Measurements from ENCODE around the gene IVNS1ABP.
"Not testable (repeated sequence)": the region's sequence is repeated elsewhere in the genome, so short reads cannot be mapped to it uniquely, and the experiment has no call there.

IVNS1ABP gene

DNA sequence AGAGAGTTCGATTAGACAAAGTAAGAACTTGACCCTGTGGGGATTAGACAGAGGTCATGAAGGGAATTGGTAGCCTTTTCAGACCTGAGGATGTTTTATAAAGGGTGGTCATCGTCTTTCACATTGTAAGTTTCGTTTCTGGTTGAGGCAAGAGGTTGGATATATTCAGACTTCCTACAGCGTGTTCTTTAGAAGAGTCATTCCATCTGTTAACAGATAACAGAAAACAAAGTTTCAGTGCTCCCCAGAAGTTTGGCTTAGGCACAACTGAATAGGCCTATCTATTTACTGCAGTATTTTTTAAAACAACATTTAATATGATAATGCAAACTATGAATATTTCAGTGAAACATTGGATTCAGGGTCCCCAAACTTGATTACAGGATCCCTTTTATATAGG, 17.1 kb upstream of the IVNS1ABP start:
- no peak for DNase-seq (ENCODE audit: low read depth, low spot score)

DNA sequence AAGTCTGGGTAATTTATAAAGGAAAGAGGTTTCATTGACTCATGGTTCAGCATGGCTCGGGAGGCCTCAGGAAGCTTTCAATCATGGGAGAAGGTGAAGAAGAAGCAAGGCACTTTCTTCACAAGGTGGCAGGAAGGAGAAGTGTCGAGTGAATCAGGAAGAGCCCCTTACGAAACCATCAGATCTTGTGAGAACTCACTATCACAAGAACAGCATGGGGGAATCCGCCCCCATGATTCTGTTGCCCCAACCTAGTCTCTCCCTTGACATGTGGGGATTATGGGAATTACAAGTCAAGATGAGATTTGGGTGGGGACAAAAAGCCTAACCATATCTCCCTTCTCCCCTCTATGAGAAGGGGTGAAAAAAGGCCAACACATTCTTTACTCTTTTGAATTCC, 11.2 kb upstream of the IVNS1ABP start:
- DNase-seq (ENCODE audit: low read depth, low spot score): no peak

DNA sequence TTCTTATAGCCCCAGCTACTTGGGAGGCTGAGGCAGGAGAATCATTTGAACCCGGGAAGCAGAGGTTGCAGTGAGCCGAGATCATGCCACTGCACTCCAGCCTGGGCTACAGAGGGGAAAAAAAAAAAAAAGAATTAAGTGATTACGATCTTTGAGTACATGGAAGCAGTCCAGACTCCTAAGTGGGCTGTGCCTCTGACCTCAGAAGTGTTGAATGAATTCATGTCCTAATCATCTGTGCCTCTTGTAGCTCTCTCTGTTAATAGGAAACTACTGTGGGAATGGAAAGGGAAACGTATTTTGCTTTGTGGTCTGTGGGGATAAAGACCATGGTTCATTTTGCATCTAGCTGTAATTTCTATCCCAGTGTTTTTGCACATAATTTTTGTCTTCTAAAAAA, 8.4 kb upstream of the IVNS1ABP start:
- DNase-seq (ENCODE audit: low read depth, low spot score): no peak

DNA sequence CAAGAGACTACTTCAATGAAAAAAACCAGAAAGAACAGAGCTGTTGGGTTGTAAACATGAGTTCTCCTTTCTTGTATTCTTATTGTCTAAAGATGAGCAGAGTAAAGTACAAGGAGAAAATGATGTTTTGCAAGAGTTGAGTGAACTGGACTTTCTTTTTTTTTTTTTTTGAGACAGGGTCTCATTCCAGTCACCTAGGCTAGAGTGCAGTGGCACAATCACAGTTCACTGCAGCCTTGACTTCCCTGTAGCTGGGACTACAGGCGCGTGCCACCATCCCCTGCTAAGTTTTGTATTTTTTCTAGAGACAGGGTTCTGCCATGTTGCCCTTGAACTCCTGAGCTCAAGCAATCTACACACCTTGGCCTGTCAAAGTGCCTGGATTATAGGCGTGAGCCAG, 7.1 kb upstream of the IVNS1ABP start:
- no peak for DNase-seq (ENCODE audit: low read depth, low spot score)

DNA sequence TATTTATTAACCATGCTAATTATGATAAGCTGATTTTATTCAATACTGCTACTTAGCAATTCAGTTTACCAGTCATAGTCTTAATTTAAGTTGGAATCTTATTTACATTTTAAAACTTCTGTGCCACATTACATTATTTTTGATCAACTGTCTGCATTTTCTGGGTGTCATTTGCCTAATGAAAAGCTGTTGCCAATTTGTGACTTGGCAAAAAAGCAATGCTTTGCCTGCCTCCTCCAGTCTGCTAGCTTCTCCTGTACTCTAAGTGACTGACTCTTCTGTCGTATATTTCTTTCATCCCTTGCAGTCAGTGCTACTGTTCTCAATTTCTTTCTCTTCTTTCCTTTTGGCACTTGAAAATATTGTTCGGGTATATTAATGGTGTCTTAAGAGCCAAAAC, 5.6 kb upstream of the IVNS1ABP start:
- no peak for DNase-seq (ENCODE audit: low read depth, low spot score)

DNA sequence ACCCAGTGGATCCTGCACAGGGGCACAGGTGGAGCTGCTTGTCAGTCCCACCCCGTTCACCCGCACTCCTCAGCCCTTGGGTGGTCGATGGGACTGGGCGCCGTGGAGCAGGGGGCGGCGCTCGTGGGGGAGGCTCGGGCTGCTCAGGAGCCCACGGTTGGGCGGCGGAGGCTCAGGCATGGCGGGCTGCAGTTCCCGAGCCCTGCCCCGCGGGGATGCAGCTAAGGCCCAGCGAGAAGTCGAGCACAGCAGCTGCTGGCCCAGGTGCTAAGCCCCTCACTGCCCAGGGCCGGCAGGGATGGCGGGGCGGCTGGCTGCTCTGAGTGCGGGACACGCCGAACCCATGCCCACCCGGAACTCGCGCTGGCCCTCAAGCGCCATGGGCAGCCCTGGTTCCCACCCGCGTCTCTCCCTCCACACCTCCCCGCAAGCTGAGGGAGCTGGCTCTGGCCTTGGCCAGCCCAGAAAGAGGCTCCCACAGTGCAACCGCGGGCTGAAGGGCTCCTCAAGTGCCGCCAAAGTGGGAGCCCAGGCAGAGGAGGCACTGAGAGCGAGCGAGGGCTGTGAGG, 4.7 kb upstream of the IVNS1ABP start:
- not testable (repeated sequence) for DNase-seq (ENCODE audit: low read depth, low spot score)

DNA sequence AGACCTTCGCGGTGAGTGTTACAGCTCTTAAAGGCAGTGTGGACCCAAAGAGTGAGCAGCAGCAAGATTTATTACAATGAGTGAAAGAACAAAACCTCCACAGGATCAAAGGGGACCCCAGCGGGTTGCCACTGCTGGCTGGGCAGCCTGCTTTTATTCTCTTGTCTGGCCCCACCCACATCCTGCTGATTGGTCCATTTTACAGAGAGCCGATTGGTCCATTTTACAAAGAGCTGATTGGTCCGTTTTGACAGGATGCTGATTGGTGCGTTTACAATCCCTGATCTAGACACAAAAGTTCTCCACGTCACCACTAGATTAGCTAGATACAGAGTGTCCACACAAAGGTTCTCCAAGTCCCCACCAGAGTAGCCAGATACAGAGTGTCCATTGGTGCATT, 4.1 kb upstream of the IVNS1ABP start:
- not testable (repeated sequence) for DNase-seq (ENCODE audit: low read depth, low spot score)

DNA sequence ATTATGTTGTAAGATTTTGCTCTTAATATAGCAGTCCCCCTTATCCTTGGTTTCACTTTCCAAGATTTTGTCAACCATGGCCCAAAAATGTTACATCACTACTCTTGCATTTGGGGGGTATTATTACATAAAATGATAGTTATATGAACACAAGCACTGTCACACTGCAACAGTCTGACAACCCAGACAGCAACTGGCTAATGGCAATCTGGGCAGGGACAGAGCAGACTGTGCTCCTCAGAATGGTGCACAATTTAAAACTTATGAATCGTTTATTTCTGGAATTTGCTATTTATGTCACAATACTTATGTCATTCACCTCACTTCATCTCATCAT, 2.1 kb upstream of the IVNS1ABP start:
- no peak for DNase-seq (ENCODE audit: low read depth, low spot score)

DNA sequence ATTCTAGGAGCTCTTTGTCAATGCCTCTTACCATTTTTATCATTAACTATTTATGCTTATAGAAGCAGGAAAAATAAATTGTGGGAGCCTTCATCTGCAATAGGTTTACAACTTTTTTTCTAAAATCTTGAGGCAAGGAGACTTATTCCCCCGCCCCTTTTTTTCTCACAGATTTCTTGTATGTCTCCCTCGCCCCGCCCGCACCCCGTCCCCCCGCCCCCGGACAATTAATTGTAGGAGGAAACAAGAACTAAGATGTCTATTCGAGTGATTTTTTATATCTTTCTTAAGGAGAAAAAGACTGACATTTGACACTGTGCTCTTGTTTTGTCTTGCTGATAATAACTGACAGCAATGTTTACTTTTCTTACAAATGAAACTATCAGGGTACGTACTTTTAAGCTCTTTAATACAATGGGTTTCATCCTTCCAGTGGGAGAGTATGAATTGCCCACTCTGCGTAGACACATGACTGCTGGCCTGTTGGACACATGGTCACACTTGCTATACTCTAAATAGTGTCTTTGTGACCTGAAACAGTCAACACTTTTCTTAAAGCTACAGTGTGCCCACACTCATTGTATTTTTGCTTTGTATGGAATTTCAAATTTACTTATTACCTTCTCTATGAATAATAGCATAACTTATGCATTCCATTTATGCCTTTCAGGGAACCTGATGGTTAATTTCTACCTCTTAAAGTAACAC, 1.5 kb upstream of the IVNS1ABP start:
- no peak for DNase-seq (ENCODE audit: low read depth, low spot score)

DNA sequence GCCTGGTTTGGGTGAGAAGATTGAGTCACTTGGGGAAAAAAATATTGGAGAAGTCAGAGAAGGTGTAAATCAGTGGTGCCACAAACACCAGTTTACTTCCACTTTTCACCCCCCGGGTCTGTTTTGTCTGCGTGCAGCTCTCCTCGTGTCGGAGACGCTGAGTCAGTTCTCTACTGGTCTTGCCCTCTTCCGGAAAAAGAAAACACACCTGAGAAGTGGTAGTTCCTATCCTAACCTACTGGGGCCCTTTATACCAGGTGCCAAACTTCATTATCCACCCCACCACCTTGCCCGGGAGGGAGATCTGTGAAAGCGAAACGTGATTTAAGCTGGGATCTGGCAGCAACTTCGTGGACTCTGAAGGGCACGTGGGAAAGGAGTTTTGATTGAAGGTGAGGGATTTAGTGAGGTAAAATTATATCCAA, 855 bp upstream of the IVNS1ABP start:
- no peak for DNase-seq (ENCODE audit: low read depth, low spot score)

DNA sequence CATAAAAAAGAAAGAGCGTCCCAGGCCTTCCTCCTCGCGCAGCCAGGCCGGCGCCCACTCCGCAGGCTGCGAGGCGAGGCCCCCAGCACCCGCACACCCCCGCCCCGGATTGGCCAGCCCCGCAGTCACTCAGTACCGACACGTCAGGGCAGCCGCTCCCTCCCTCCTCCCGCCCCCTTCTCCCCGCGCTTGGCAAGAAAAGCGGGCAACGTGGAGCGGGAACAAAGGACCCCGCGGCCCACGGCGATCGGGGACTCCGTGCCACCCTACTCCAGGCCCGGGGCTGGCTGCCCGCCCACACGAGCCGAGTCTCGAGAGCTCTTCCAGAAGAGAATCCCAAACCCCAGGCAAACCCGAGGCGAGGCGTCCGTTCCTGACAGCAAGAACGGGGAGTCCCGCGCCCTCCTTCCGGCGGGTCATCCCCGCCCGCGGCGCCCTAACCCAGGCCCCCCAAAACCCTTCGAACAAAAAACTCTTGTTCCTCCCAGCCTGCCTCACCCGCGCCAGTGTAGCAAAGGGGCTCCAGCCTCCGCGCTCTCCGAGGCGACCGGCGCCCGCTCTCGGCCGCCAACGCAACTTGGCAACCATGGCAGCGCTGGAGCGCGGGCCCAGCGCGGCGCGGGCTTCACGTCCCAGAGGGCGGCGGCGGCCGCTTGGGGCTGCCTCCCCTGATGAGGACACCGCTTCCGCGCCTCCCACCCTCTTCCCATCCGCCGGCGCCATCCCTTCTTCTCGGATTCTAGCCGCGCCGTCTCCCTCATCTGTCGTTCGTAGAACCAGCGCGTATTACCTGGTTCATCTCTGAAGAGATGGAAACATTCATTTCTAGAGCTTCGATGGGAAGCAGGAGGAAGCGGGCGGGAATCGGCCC, 645 bp downstream of the IVNS1ABP start:
- peak; percentile 75 for DNase-seq (ENCODE audit: low read depth, low spot score)

DNA sequence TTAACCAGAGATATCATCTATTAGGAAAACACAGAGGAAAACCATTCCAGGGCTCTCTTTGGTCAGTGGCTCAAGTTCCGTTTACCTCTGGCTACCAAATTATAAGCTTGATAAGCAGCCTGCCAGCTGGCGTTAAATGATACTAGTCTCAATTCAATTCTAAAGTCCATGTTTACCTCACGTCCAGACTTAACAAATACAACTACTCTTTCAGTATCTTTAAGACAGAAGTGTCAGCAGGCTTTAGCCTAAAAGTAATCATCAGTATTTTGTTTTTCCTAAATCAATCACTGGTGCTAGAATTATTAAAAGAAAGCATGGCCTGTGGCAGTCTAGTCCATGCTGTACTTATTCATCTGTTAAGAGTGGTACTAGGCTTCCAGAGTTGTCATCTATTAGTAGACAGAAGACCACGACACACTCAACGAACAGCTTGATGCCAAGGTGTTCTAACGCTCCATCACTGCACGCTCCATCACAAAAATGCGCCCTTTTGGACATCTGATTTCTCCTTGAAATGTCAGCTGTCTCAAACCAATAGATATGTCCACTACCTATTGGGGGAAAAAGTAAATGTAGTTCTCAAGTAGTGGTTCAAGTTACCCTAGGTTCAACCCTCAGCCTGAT, 1.5 kb downstream of the IVNS1ABP start:
- no peak for DNase-seq (ENCODE audit: low read depth, low spot score)

DNA sequence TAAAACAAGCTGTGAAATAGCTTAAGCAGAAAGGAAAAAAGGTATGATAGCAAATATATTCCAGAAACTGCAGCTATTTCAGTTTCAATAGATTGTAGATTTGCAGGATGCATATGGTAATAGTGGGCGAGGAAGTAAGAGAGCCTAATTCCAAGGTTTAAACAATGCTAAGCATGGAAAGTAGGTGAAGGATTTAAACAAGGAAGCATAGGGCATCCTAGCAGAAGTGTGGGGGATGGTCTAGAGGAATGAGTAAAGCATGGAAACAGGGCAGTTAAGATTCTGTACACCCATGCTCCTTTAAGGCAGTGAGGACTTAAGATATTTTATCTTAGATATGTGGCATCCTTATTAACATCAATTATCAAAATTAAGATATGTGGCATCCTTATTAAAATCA, 2.6 kb downstream of the IVNS1ABP start:
- no peak for DNase-seq (ENCODE audit: low read depth, low spot score)

DNA sequence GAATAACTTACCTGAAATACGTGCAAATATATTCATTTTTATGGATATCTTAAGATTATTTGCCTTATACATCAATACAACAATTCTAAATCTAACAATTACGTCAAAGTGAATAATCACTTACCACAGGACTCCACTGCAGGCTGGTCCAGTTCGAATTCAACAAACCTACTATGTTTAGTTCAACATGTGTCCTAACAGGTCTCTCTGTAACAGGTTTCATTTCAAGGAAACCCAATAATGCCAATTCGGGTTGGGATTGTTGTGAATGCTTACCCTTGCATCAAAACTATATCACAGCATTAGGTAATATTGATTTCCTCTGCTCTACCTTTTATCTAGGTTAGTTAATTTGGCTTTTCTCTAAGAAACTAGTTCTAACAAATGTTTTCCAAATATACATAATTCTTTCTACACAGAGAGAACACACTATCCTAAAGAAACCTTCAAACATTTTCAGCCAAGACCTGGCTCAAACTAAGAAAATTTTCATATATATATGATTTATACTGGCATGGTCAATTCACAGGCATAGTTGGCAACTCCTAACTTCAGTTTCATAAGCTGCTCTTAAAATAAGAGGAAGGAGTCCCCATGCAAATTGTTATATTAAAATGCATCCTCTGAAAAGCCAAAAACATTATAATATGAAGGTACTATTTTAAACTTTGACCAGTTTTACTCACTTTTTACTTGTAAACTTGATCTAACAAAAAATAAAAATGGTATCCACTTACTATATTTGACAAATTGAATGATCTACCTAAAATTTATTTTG, 4.5 kb downstream of the IVNS1ABP start:
- DNase-seq (ENCODE audit: low read depth, low spot score): no peak

DNA sequence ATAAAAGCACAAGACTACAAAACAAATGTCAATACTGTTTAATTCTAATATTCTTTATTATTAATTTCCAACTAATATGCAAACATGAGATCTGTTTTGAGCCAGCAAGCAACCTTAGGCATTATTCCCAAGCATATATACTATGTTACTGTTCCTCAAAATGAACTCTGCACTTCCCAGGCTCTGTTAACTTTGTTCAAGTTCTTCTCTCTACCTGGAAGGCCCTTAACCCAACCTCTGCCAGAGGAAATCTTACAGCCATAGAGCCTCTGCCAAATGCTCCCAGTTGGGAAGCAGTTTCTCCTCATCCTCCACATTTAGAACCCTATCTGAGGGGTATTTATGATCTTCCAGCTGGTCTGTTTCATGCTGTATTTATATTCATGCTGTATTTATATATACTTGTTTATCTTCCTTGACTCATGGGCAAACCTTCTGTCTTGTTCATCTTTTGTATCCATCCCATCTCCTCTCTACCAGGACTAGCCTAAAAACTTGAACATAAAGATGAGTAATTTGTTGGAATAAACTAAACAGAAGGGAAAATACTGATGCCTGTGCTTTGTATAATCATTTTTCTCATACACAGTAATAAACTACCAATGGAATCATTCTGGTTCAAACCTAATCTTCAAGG, 5.3 kb downstream of the IVNS1ABP start:
- DNase-seq (ENCODE audit: low read depth, low spot score): no peak

DNA sequence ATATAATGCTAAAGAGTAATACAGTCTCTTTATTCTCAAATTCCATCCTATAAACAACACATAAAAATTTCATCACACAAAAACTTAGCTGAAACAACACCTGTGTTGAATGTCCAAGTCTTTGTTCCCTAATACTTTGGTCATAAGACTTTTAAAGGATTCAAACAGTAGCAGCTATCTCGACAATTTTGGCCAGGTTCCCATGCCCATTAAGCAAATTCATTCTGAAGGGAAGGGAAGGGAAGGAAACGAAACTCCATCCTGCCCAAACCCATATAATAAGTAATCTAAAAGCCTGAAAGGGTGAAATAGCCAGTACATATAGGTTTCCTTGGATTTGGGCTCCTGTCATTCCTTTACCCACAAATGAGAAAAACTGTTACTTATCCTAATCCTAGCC, 7.5 kb downstream of the IVNS1ABP start:
- no peak for DNase-seq (ENCODE audit: low read depth, low spot score)

DNA sequence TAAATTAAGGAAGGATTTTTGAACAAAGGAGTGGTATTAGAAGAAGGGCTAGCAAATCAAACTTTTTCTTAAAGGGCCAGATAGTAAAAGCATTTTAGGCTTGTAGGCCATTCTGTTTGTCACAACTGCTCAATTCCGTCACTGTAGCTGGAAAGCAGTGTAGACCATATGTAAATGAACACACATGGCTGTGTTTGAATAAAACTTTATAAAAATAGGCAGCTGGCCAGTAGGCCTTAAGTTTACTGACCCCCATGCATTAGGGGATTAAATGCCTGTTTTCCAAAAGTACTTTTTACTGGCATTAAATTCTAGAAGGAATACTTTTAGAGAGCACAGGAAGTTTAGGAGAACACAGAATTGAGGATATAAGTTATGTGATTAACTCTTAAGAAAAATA, 8.9 kb downstream of the IVNS1ABP start:
- DNase-seq (ENCODE audit: low read depth, low spot score): no peak

DNA sequence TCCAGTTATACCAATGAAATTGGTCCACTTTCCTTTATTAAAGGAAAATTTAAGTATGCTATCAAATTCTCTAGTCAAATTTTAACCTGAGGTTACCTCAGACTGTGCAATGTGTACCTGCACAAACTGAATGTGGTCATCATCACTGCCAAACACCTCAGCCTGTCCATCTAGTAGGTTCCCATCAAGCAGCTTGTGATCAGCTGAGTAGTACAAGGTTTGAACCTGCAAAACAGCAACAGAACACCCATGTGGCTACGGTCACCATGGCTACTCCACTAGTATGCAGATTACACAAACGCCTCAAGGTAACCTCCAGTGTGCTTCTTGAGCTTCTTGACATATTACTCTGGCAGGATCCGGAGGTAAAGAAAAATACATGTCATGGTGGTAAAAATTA, 11.6 kb downstream of the IVNS1ABP start:
- no peak for DNase-seq (ENCODE audit: low read depth, low spot score)

DNA sequence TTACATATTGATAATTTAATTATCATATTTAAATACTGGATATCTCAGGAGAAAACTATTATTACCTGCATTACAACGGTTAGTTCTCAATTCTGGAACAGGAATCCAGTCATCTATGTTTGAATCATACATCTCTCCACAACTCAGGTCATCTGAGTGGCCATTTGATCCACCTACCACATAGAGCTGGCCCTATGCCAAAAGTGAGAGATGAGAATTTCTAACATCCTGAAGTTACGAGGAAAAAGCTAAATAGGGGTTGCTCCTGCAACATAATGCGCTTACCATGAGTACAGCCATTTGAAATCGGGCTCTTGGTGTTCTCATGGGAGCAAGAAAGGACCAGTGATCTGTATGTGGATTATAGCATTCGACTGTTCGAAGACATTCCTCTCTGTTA, 16.9 kb downstream of the IVNS1ABP start:
- DNase-seq (ENCODE audit: low read depth, low spot score): no peak

DNA sequence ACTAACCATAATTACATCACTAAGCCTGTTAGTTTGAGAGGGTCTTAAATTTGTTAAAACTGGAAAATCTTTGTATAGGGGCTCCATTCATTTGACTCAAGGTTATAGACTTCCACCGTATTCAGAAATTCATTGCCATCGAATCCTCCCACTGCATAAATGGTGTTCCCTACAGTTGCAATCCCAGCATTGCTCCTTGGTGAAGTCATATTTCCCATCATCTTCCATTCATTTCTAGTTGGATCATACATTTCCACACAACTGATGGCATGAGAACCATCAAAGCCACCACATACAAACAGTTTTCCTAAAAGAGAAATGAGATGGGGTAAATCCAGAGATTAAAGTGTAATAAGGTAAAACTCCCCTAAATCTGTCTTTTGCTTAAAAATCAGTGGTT, 19.1 kb downstream of the IVNS1ABP start:
- no peak for DNase-seq (ENCODE audit: low read depth, low spot score)

DNA sequence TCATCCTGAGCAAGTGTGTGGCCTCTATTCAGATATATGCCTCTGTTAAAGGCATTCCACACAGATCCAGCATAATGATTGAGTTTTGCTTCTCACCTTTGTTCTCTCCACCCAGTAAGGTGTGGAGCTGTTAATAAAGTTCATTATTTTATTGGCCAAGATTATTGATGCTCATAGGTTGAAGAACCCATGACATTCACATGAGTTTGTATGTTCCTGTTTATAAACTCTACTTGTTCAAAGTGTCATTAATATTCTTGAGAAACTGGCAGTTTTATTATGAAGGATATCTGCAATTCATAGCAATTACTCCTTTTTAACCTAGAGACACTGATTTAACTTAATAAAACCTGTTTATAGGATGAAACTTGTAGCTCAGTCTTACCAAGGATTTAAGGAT, 22.0 kb downstream of the IVNS1ABP start:
- DNase-seq (ENCODE audit: low read depth, low spot score): no peak
